GM18505 (cell line): ENCODE data around the gene SRCIN1.

Experiments used
- ATAC-seq: cut with Tn5 transposase; IDR thresholded peaks from one replicate; pipeline ENCODE4 v1.9.1; 2021; ENCODE audit not compliant: unreplicated experiment
- POLR2A ChIP-seq: IDR thresholded peaks from 4 replicates; pipeline ENCODE4 v1.6.1; 2011; ENCODE audit warnings: borderline replicate concordance; ENCODE audit not compliant: insufficient read depth, insufficient read length; ENCODE audit errors: extremely low read depth

SRCIN1 gene

GRCh38 chr17:38599398-38599856 lies 6.3 kb downstream of the SRCIN1 start:
- no peak for TF ChIP-seq POLR2A
- no peak for ATAC-seq

GRCh38 chr17:38598995-38599394 lies 6.8 kb downstream of the SRCIN1 start:
- ATAC-seq: no peak
- TF ChIP-seq POLR2A: no peak

- no peak for ATAC-seq
- no peak for TF ChIP-seq POLR2A
These were observed 7.2 kb downstream of the SRCIN1 start for GRCh38 chr17:38598536-38598935.

- ATAC-seq: no peak
These were observed 8.4 kb downstream of the SRCIN1 start for GRCh38 chr17:38597375-38597774.

GRCh38 chr17:38596651-38597050 lies 9.1 kb downstream of the SRCIN1 start:
- no peak for ATAC-seq
- no peak for TF ChIP-seq POLR2A

More at GRCh38 chr17:38597375-38597774, 8.4 kb downstream of the SRCIN1 start:
- no peak for TF ChIP-seq POLR2A

GRCh38 chr17:38595892-38596291 lies 9.9 kb downstream of the SRCIN1 start:
- TF ChIP-seq POLR2A: no peak
- ATAC-seq: no peak

- no peak for TF ChIP-seq POLR2A
- no peak for ATAC-seq
These were observed 11.6 kb downstream of the SRCIN1 start for GRCh38 chr17:38594152-38594551.

GRCh38 chr17:38592487-38592886 lies 13.3 kb downstream of the SRCIN1 start:
- TF ChIP-seq POLR2A: no peak
- no peak for ATAC-seq

GRCh38 chr17:38591759-38592241 lies 14.0 kb downstream of the SRCIN1 start:
- no peak for TF ChIP-seq POLR2A
- ATAC-seq: no peak

- no peak for ATAC-seq
- TF ChIP-seq POLR2A: no peak
These were observed 14.6 kb downstream of the SRCIN1 start for GRCh38 chr17:38590988-38591758.

- ATAC-seq: no peak
- no peak for TF ChIP-seq POLR2A
These were observed 16.2 kb downstream of the SRCIN1 start for GRCh38 chr17:38589462-38590114.

- no peak for ATAC-seq
- no peak for TF ChIP-seq POLR2A
These were observed 17.0 kb downstream of the SRCIN1 start for GRCh38 chr17:38588788-38589174.

GRCh38 chr17:38587947-38588787 lies 17.6 kb downstream of the SRCIN1 start:
- no peak for ATAC-seq

More at GRCh38 chr17:38587947-38588787, 17.6 kb downstream of the SRCIN1 start:
- TF ChIP-seq POLR2A: no peak
